Astrocyte (in vitro differentiated cells and primary cell): ENCODE data around the gene ARHGAP24.

Source experiments
- CTCF ChIP-seq: IDR thresholded peaks from 2 replicates; pipeline ENCODE4 v1.5.1; 2011; ENCODE audit warnings: low read depth, mild to moderate bottlenecking, inconsistent platforms, low read length, moderate library complexity; ENCODE audit not compliant: insufficient read depth
- EZH2 ChIP-seq: IDR thresholded peaks from 2 replicates; pipeline ENCODE4 v1.6.1; 2012; ENCODE audit warnings: mild to moderate bottlenecking, low read length, inconsistent platforms; ENCODE audit not compliant: insufficient read depth

- no peak for TF ChIP-seq CTCF
- TF ChIP-seq EZH2, result no peak
These were observed 457.7 kb downstream of the ARHGAP24 start for GRCh38 chr4:85932500-85933290.
